Endothelial cell (in vitro differentiated cells): ENCODE results near the gene GRAMD1B. TPM values are rescaled to one million over a fixed set of nuclear protein-coding genes. Genes with fewer than 3 reads are reported as not detected.

Experiments
- DNase-seq: peaks from one replicate; pipeline ENCODE4 v3.0.0; 2021; ENCODE audit warnings: low spot score
- H3K27ac Mint-ChIP-seq: one replicate; pipeline ENCODE4 v1.8.0; 2021; ENCODE audit warnings: mixed read lengths, inconsistent platforms; ENCODE audit not compliant: unreplicated experiment
- H3K27me3 Mint-ChIP-seq: one replicate; pipeline ENCODE4 v1.8.0; 2021; ENCODE audit warnings: mild to moderate bottlenecking, moderate library complexity, mixed read lengths, inconsistent platforms; ENCODE audit not compliant: unreplicated experiment
- H3K36me3 Mint-ChIP-seq: one replicate; pipeline ENCODE4 v1.8.0; 2021; ENCODE audit warnings: mild to moderate bottlenecking, low read depth, mixed read lengths, inconsistent platforms; ENCODE audit not compliant: unreplicated experiment
- H3K4me1 Mint-ChIP-seq: one replicate; pipeline ENCODE4 v1.8.0; 2021; ENCODE audit warnings: mild to moderate bottlenecking, mixed read lengths, inconsistent platforms; ENCODE audit not compliant: unreplicated experiment
- H3K4me3 Mint-ChIP-seq: one replicate; pipeline ENCODE4 v1.8.0; 2021; ENCODE audit warnings: mild to moderate bottlenecking, mixed read lengths, inconsistent platforms; ENCODE audit not compliant: unreplicated experiment
- H3K9me3 Mint-ChIP-seq: one replicate; pipeline ENCODE4 v1.8.0; 2021; ENCODE audit warnings: mixed read lengths, inconsistent platforms; ENCODE audit not compliant: unreplicated experiment
- CTCF ChIP-seq: fragments of 200-600 bp; sonication (generic); IDR thresholded peaks from one replicate; pipeline ENCODE4 v1.5.0; 2021; ENCODE audit warnings: antibody characterized with exemption; ENCODE audit not compliant: unreplicated experiment
- total RNA-seq: library from RNA; stranded (reverse); fragmentation: NEBNext Ultra II Directional; extraction: Animal tissue kit (Norgen Biotek cat#: 25700); gene quantifications from one replicate; pipeline ENCODE4 v1.2.1, GENCODE V29; 2021; ENCODE audit not compliant: unreplicated experiment

The GRAMD1B gene
- total RNA-seq, 1 donor from 2014 or later: 49.6 TPM

- H3K4me3 Mint-ChIP-seq: no peak overlapping the region
- no peak for DNase-seq
- peaks cover 61% of the 10 kb centered on the region for H3K4me1 Mint-ChIP-seq
- no peaks in the 10 kb centered on the region for H3K36me3 Mint-ChIP-seq
- peak overlapping the region; percentile 49 for H3K27ac Mint-ChIP-seq
- no peaks in the 10 kb centered on the region for H3K9me3 Mint-ChIP-seq
- no peak for TF ChIP-seq CTCF
- H3K27me3 Mint-ChIP-seq: peaks cover 3% of the 10 kb centered on the region
Observed at GRCh38 chr11:123406441-123407129, 23.5 kb upstream of the GRAMD1B start.

DNA sequence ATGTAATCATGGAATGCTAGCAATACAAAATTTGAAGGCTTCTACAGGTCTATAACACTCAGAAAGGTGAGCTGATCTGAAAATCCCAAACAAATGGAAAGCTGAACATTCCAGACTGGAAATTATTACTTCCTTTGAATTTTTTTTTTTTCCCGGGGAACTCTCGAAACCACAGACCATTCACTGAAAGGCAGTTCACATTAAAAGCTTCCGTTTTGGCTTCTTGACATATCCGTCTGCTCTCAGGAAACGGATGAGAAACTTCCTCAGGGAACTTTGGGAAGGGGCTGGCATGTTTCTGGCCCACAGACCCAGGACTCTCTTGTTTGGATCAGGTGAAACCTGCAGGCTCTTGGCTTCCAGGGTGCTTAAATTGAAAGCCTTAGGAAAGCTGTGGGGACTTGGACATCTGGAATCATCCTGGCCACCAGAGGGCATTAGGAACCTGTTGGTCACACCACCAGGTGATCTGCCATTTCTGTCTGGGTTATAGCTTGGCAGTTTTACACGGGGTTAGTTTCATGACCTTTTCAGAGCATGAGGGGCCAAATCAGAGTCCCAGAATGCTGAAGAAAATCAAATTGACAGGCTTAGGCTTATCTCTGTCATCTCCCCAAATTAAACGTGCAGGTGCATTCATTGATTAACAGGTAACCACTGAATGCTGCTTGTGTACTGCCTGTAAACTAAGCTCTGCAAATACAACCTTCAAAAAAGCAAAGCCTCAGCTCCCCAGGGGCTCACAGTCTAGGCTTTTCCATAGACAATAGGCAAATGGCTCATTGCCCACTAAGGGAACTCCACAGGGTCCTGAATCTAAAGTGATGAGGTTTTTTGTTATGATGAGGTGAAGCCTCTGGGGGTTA, 22.7 kb upstream of the GRAMD1B start:
- H3K27me3 Mint-ChIP-seq: peaks cover 3% of the 10 kb centered on the region
- DNase-seq: peak; percentile 66
- H3K4me3 Mint-ChIP-seq: no peak overlapping the region
- no peaks in the 10 kb centered on the region for H3K9me3 Mint-ChIP-seq
- no peaks in the 10 kb centered on the region for H3K36me3 Mint-ChIP-seq
- H3K27ac Mint-ChIP-seq: peak overlapping the region; percentile 48
- peak; percentile 41 for TF ChIP-seq CTCF
- peaks cover 61% of the 10 kb centered on the region for H3K4me1 Mint-ChIP-seq

- no peak for TF ChIP-seq CTCF
- Mint-ChIP-seq H3K36me3 (no peaks in the 10 kb centered on the region), H3K4me1 (peaks cover 62% of the 10 kb centered on the region), H3K4me3 (no peak overlapping the region), H3K27me3 (peaks cover 3% of the 10 kb centered on the region), H3K27ac (peak overlapping the region; percentile 48), H3K9me3 (no peaks in the 10 kb centered on the region)
- no peak for DNase-seq
Observed at GRCh38 chr11:123407996-123408597, 22.0 kb upstream of the GRAMD1B start.

- Mint-ChIP-seq H3K9me3 (no peaks in the 10 kb centered on the region), H3K27ac (no peak overlapping the region), H3K4me1 (peaks cover 64% of the 10 kb centered on the region), H3K36me3 (no peaks in the 10 kb centered on the region), H3K27me3 (peaks cover 3% of the 10 kb centered on the region), H3K4me3 (no peak overlapping the region)
- TF ChIP-seq CTCF: no peak
- DNase-seq: no peak
Observed at GRCh38 chr11:123408619-123409455, 21.2 kb upstream of the GRAMD1B start.
